ENCODE data around the gene FUT1. TPM values are rescaled to one million over a fixed set of nuclear protein-coding genes. Genes with fewer than 3 reads are reported as not detected.

The FUT1 gene
- total and polyA plus RNA-seq, 2 of the 8 experiments (the other 6 are each of a cell fraction or from before 2014, with no cell fraction given), result 7.4 to 12.9 TPM

GRCh38 chr19:48714759-48715675 is 37.4 kb downstream of the FUT1 start:
- Histone ChIP-seq H3K23me2 (ENCODE audit: low read depth, low read length) (peaks cover 19% of the 10 kb centered on the region; the same call in 1 of the 2 replicates), H3K79me2 (ENCODE audit: control insufficient read depth in 1 of 2, insufficient read depth in 2 of 2, low read length in 2 of 2) (no peaks in the 10 kb centered on the region), H3K9me3 (ENCODE audit: insufficient read depth in 2 of 2, low read depth in 1 of 2, low read length in 1 of 2) (0 out of 4 replicates have a peak, but pooled peaks cover 0 to 3% of the 10 kb centered on the region in 2 experiments), H3K4ac (replicated peaks; ENCODE audit: insufficient read length, low read depth, low read length) (peak overlapping the region; percentile 21), H4K20me1 (replicated peaks in 1 of 2; ENCODE audit: control insufficient read depth in 1 of 2, insufficient read depth in 2 of 2, low read length in 2 of 2) (no peaks in the 10 kb centered on the region), H2BK12ac (ENCODE audit: low read depth, low read length) (peak overlapping the region; percentile 27; the same call in 1 of the 2 replicates), H3K56ac (replicated peaks; ENCODE audit: insufficient read length, low read depth, low read length) (peak overlapping the region; percentile 67), H3K36me3 (ENCODE audit: control insufficient read depth in 2 of 4, insufficient read depth in 4 of 4, low read length in 3 of 4) (no peaks in the 10 kb centered on the region), H2BK15ac (ENCODE audit: low read length) (no peak overlapping the region), H3K23ac (ENCODE audit: insufficient read length) (no peak overlapping the region), H2BK5ac (ENCODE audit: low read depth, low read length) (peak overlapping the region; percentile 71; the same call in 1 of the 2 replicates), H2BK20ac (ENCODE audit: low read length) (peak overlapping the region; percentile 61; the same call in 1 of the 2 replicates), H4K8ac (ENCODE audit: extremely low read depth, insufficient read depth, low read length) (peak overlapping the region; percentile 58; the same call in 1 of the 2 replicates), H3K18ac (ENCODE audit: extremely low read depth, low read length) (peak overlapping the region; percentile 25; the same call in 1 of the 2 replicates), H3K14ac (ENCODE audit: insufficient read length) (peak overlapping the region; percentile 42), H2AFZ (ENCODE audit: low read length) (0 out of 2 replicates have a peak overlapping the region, but pooled peaks have one; percentile 30), H3K4me1 (replicated peaks in 1 of 4; ENCODE audit: control insufficient read depth in 3 of 4, insufficient read depth in 4 of 4, low read length in 3 of 4) (peaks cover 0 to 31% (median 12%) of the 10 kb centered on the region in 4 experiments; a peak in 6 of 7 replicates), H3K4me2 (ENCODE audit: insufficient read depth in 1 of 2, low read depth in 2 of 2, low read length in 2 of 2) (peak overlapping the region; percentile 78 to 82), H3K79me1 (ENCODE audit: low read depth, low read length) (no peaks in the 10 kb centered on the region), H3K4me3 (ENCODE audit: extremely low read depth in 1 of 4, insufficient read depth in 2 of 4, low read depth in 3 of 4, low read length in 4 of 4) (peak overlapping the region; percentile 37 to 76 (median 50)), H4K5ac (ENCODE audit: insufficient read length, low read depth, low read length) (no peak overlapping the region), H3K9ac (replicated peaks in 1 of 4; ENCODE audit: extremely low read depth in 1 of 4, low read depth in 3 of 4, low read length in 3 of 4) (peak overlapping the region in 3 of 4 experiments; percentile 20 to 29 (median 29); a peak in 4 of 7 replicates), H2BK120ac (replicated peaks; ENCODE audit: low read depth, low read length) (no peak overlapping the region), H4K91ac (replicated peaks; ENCODE audit: insufficient read length, low read length) (peak overlapping the region; percentile 66), H3K27me3 (replicated peaks in 1 of 4; ENCODE audit: control insufficient read depth in 3 of 4, extremely low read depth in 1 of 4, insufficient read depth in 3 of 4, low read length in 3 of 4) (no peaks in the 10 kb centered on the region), H2AK5ac (ENCODE audit: low read depth, low read length) (no peak overlapping the region), H3K27ac (ENCODE audit: low read depth, low read length) (peak overlapping the region; percentile 70; the same call in 1 of the 2 replicates)
- ChIA-PET POLR2A (ENCODE audit: partially characterized antibody) (interaction anchor here (0.8 to 7.7 kb wide), 15 partner anchors 10 to 157 kb away, joined by 3 to 59 read pairs (median 5); partner anchors contain the start of genes CA11, FGF21, FUT2 and IZUMO1), CTCF (ENCODE audit: partially characterized antibody) (interaction anchor here (1.6 to 8.2 kb wide), 4 partner anchors 23 to 69 kb away, joined by 5 to 53 read pairs (median 18); partner anchors contain the start of gene CA11)
- TF ChIP-seq EGR1 (IDR thresholded peaks at IDR 0.05; ENCODE audit: borderline replicate concordance, low read depth, low read length) (no peak), SUZ12 (IDR thresholded peaks at IDR 0.05; ENCODE audit: low read length) (0 out of 2 replicates have a peak, but pooled peaks have one; percentile 1)
- 80% methylated on average over 25 of the region's 26 CpGs; no CpG with 5 or more reads in 1 of the 2 experiments for WGBS, 2 experiments (ENCODE audit: extremely low coverage in 1 of 2, insufficient coverage in 1 of 2, insufficient read length in 1 of 2, insufficient replicate concordance in 2 of 2, low coverage in 1 of 2, low lambda C conversion rate in 2 of 2, missing lambda C conversion rate in 1 of 2)
- no peak for FAIRE-seq
- DNase-seq (ENCODE audit: low read depth in 1 of 2, low spot score in 2 of 2), result no peak

All from H1 (cell line).